ENCODE data around the gene TMEM74B.

DNA sequence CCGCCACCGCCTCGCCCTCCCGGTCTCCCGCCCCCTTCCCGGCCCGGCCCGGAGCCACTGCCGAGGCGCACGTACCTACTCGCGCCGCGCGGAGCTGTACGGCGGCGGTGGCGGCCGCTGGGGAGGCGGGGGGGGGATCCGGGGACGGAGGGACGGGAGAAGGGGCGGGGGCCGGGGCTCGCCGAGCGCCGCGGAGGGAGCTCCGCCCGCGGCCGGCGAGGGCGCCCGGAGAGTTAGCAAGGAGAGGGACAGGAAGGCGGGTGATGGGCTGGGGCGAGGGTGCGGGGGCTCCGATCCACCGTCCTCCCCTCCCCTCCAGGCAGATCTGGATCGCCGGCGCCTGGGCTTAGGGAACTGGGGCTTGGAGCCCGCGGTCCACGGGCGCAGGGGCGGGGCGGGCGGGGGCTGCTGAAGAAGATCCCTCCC lies 548 bp upstream of the TMEM74B start:
- TF ChIP-seq, protein P1, sequence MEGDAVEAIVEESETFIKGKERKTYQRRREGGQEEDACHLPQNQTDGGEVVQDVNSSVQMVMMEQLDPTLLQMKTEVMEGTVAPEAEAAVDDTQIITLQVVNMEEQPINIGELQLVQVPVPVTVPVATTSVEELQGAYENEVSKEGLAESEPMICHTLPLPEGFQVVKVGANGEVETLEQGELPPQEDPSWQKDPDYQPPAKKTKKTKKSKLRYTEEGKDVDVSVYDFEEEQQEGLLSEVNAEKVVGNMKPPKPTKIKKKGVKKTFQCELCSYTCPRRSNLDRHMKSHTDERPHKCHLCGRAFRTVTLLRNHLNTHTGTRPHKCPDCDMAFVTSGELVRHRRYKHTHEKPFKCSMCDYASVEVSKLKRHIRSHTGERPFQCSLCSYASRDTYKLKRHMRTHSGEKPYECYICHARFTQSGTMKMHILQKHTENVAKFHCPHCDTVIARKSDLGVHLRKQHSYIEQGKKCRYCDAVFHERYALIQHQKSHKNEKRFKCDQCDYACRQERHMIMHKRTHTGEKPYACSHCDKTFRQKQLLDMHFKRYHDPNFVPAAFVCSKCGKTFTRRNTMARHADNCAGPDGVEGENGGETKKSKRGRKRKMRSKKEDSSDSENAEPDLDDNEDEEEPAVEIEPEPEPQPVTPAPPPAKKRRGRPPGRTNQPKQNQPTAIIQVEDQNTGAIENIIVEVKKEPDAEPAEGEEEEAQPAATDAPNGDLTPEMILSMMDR (conservative IDR thresholded peaks at IDR 0.05; ENCODE audit: low read length), result no peak
- no peak for TF ChIP-seq EZH2phosphoT487 (IDR thresholded peaks at IDR 0.05; ENCODE audit: borderline replicate concordance, low read depth, low read length)

Data from OCI-LY7 (cell line).